ENCODE measurements around the gene SCD. TPM values are rescaled to one million over a fixed set of nuclear protein-coding genes. Genes with fewer than 3 reads are reported as not detected.

SCD gene
- total and polyA plus RNA-seq, 2 experiments from 2014 or later: 282 to 589 TPM

- no peaks in the 10 kb centered on the region for H3K79me2 ChIP-seq
- no peaks in the 10 kb centered on the region for H3K4me1 ChIP-seq (ENCODE audit: insufficient read depth)
- H2AFZ ChIP-seq: no peak overlapping the region
- TF ChIP-seq EZH2phosphoT487 (IDR thresholded peaks at IDR 0.05; ENCODE audit: low read depth, severe bottlenecking, unreplicated experiment) (no peak), CTCF (IDR thresholded peaks at IDR 0.05; ENCODE audit: poor library complexity) (no peak)
- DNase-seq (ENCODE audit: low spot score): no peak
- H3K4me3 ChIP-seq: no peak overlapping the region
- no peak overlapping the region for H3K4me2 ChIP-seq
- no peak overlapping the region for H3K27ac ChIP-seq
- H3K36me3 ChIP-seq (replicated peaks; ENCODE audit: insufficient read depth, low read depth): no peaks in the 10 kb centered on the region
- H3K9me3 ChIP-seq (ENCODE audit: low read depth): no peaks in the 10 kb centered on the region
- no peaks in the 10 kb centered on the region for H3K9me2 ChIP-seq (replicated peaks; ENCODE audit: insufficient read depth)
- H3K27me3 ChIP-seq: no peaks in the 10 kb centered on the region
- H4K20me1 ChIP-seq (ENCODE audit: insufficient read depth, poor library complexity, severe bottlenecking): no peaks in the 10 kb centered on the region
- WGBS (ENCODE audit: low lambda C conversion rate, missing lambda C conversion rate): 87% methylated on average over 4 of the region's 4 CpGs
Observed at GRCh38 chr10:100401631-100402328, 54.7 kb downstream of the SCD start.

- H3K4me1 ChIP-seq (ENCODE audit: insufficient read depth): no peaks in the 10 kb centered on the region
- H3K4me2 ChIP-seq: no peak overlapping the region
- no peaks in the 10 kb centered on the region for H3K79me2 ChIP-seq
- no peak overlapping the region for H3K4me3 ChIP-seq
- H3K27ac ChIP-seq: no peak overlapping the region
- WGBS (ENCODE audit: low lambda C conversion rate, missing lambda C conversion rate): 93% methylated on average over 3 of the region's 3 CpGs
- no peak for TF ChIP-seq CTCF (IDR thresholded peaks at IDR 0.05; ENCODE audit: poor library complexity)
- no peak for TF ChIP-seq EZH2phosphoT487 (IDR thresholded peaks at IDR 0.05; ENCODE audit: low read depth, severe bottlenecking, unreplicated experiment)
- no peak for TF ChIP-seq EZH2 (IDR thresholded peaks at IDR 0.05; ENCODE audit: borderline replicate concordance)
- H3K27me3 ChIP-seq: no peaks in the 10 kb centered on the region
- no peak overlapping the region for H2AFZ ChIP-seq
- no peaks in the 10 kb centered on the region for H3K9me3 ChIP-seq (ENCODE audit: low read depth)
- no peak for DNase-seq (ENCODE audit: low spot score)
- H3K36me3 ChIP-seq (replicated peaks; ENCODE audit: insufficient read depth, low read depth): no peaks in the 10 kb centered on the region
- H3K9me2 ChIP-seq (replicated peaks; ENCODE audit: insufficient read depth): no peaks in the 10 kb centered on the region
- no peaks in the 10 kb centered on the region for H4K20me1 ChIP-seq (ENCODE audit: insufficient read depth, poor library complexity, severe bottlenecking)
Observed at GRCh38 chr10:100403734-100404133, 56.7 kb downstream of the SCD start.

GRCh38 chr10:100413173-100413572, 66.1 kb downstream of the SCD start:
- H3K27ac ChIP-seq: no peak overlapping the region
- no peaks in the 10 kb centered on the region for H3K4me1 ChIP-seq (ENCODE audit: insufficient read depth)
- H4K20me1 ChIP-seq (ENCODE audit: insufficient read depth, poor library complexity, severe bottlenecking): no peaks in the 10 kb centered on the region
- no peak for TF ChIP-seq EZH2 (IDR thresholded peaks at IDR 0.05; ENCODE audit: borderline replicate concordance)
- no peak for TF ChIP-seq CTCF (IDR thresholded peaks at IDR 0.05; ENCODE audit: poor library complexity)
- TF ChIP-seq EZH2phosphoT487 (IDR thresholded peaks at IDR 0.05; ENCODE audit: low read depth, severe bottlenecking, unreplicated experiment): no peak
- no peaks in the 10 kb centered on the region for H3K9me2 ChIP-seq (replicated peaks; ENCODE audit: insufficient read depth)
- no peak for DNase-seq (ENCODE audit: low spot score)
- no peaks in the 10 kb centered on the region for H3K79me2 ChIP-seq
- no peak overlapping the region for H3K4me2 ChIP-seq
- no peak overlapping the region for H2AFZ ChIP-seq
- no peak overlapping the region for H3K4me3 ChIP-seq
- no peaks in the 10 kb centered on the region for H3K27me3 ChIP-seq
- H3K9me3 ChIP-seq (ENCODE audit: low read depth): no peaks in the 10 kb centered on the region
- no peaks in the 10 kb centered on the region for H3K36me3 ChIP-seq (replicated peaks; ENCODE audit: insufficient read depth, low read depth)
- WGBS (ENCODE audit: low lambda C conversion rate, missing lambda C conversion rate): 91% methylated on average over 3 of the region's 3 CpGs

Small RNA genes lying within 50 kb of the gene (small RNA-seq; reads per million reads assigned to genes)
- gene RF00019: not detected

Other genes with a start within 250 kb of the SCD start
- gene ERLIN1, start 161.2 kb upstream of the SCD start, total RNA-seq: 33.2 and 35.7 TPM in 2 replicates
- 21.5 and 26.3 TPM in 2 replicates for gene ERLIN1, start 161.2 kb upstream of the SCD start, polyA plus RNA-seq
- gene CHUK, start 117.6 kb upstream of the SCD start, total RNA-seq: 24.6 and 29.2 TPM in 2 replicates
- 10.0 and 10.8 TPM in 2 replicates for gene CHUK, start 117.6 kb upstream of the SCD start, polyA plus RNA-seq
- gene CWF19L1, start 79.6 kb upstream of the SCD start, total RNA-seq: 22.8 and 24.0 TPM in 2 replicates
- 12.2 and 14.5 TPM in 2 replicates for gene CWF19L1, start 79.6 kb upstream of the SCD start, polyA plus RNA-seq
- 44.1 and 50.1 TPM in 2 replicates for gene BLOC1S2, start 60.6 kb upstream of the SCD start, total RNA-seq
- gene BLOC1S2, start 60.6 kb upstream of the SCD start, polyA plus RNA-seq: 46.7 and 50.4 TPM in 2 replicates
- gene PKD2L1, start 17.0 kb upstream of the SCD start, total RNA-seq: 0.10 TPM in 1 of 2 replicates, not detected in the other
- gene PKD2L1, start 17.0 kb upstream of the SCD start, polyA plus RNA-seq: 0.88 and 1.9 TPM in 2 replicates
- gene WNT8B, start 115.8 kb downstream of the SCD start, total RNA-seq: not detected in 2 replicates
- not detected in 2 replicates for gene WNT8B, start 115.8 kb downstream of the SCD start, polyA plus RNA-seq
- gene SEC31B, start 172.6 kb downstream of the SCD start, total RNA-seq: 2.3 and 5.4 TPM in 2 replicates
- 7.7 and 13.2 TPM in 2 replicates for gene SEC31B, start 172.6 kb downstream of the SCD start, polyA plus RNA-seq
- gene NDUFB8, start 182.6 kb downstream of the SCD start, total RNA-seq: 124 and 146 TPM in 2 replicates
- gene NDUFB8, start 182.6 kb downstream of the SCD start, polyA plus RNA-seq: 350 and 355 TPM in 2 replicates
- gene HIF1AN, start 188.7 kb downstream of the SCD start, total RNA-seq: 13.7 and 15.5 TPM in 2 replicates
- gene HIF1AN, start 188.7 kb downstream of the SCD start, polyA plus RNA-seq: 32.1 and 36.0 TPM in 2 replicates

All from hepatocyte (in vitro differentiated cells).